MG63 (cell line): ENCODE results near the gene DAB2. TPM values are rescaled to one million over a fixed set of nuclear protein-coding genes. Genes with fewer than 3 reads are reported as not detected.
"Not testable (repeated sequence)": the region's sequence is repeated elsewhere in the genome, so short reads cannot be mapped to it uniquely, and the experiment has no call there.

ENCODE experiments used
- DNase-seq: peaks from one replicate; pipeline ENCODE4 v3.0.0-alpha.2; 2020
- H3K27me3 ChIP-seq: fragments of 250-450 bp; sonication (Bioruptor Pico); 2 replicates; pipeline ENCODE4 v1.5.1; 2020; ENCODE audit warnings: mild to moderate bottlenecking, moderate library complexity
- H3K36me3 ChIP-seq: fragments of 250-450 bp; sonication (Bioruptor Pico); 2 replicates; pipeline ENCODE4 v1.5.1; 2020; ENCODE audit warnings: mild to moderate bottlenecking, moderate library complexity
- H3K4me3 ChIP-seq: fragments of 250-450 bp; sonication (Bioruptor Pico); 2 replicates; pipeline ENCODE4 v1.5.1; 2020; ENCODE audit warnings: mild to moderate bottlenecking, moderate library complexity
- H3K9me3 ChIP-seq: fragments of 250-450 bp; sonication (Bioruptor Pico); 2 replicates; pipeline ENCODE4 v1.5.1; 2020; ENCODE audit warnings: mild to moderate bottlenecking, moderate library complexity
- total RNA-seq: library from RNA; depleted of rRNA; stranded (reverse); fragments of >200 nt; shearing (Covaris generic); gene quantifications from 2 replicates; pipeline ENCODE4 v1.2.3, GENCODE V29; 2014; ENCODE audit warnings: low replicate concordance

DAB2 gene
- total RNA-seq, 1 experiment from 2014 or later, result 49.6 TPM

DNA sequence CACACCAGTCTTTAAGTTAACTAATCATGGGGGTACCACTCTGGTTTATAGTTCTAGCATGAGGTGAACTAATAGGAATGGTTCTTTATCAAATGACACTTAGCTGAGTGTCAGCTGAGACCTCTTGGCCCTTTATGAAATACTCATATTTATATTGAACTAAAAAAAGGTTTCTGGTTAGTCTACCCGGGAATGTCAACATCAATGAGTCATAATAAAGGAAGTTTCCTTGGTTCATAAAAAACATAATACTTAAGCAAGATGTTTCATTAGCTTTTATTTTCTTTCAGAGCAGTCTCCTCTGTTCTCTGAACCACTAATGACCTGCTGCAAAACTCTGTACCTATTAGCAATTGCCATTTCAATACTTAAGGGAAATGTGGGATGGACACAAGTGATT, 13.7 kb downstream of the DAB2 start:
- Histone ChIP-seq H3K36me3 (peaks cover 76% of the 10 kb centered on the region), H3K27me3 (no peaks in the 10 kb centered on the region), H3K9me3 (no peaks in the 10 kb centered on the region), H3K4me3 (no peak overlapping the region)
- DNase-seq, result no peak

DNA sequence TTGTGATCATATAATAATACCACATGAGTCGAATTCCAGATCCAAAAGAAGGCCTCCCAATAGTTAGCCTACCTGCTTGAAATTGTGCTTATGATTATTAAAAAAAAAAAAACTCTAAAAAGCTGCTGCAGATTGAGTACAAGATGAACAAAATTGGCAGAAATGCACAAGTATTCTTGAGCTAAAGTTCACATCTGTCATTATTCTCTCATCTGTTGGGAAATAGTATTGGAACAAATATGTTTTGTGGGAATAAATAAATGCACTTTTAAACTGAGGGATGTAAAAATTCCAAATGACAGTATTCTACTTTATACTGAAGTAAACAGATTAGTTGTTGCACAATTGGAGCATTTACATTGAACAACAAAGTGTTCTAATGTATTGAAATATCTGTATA, 15.7 kb downstream of the DAB2 start:
- no peaks in the 10 kb centered on the region for H3K9me3 ChIP-seq
- peaks cover 71% of the 10 kb centered on the region for H3K36me3 ChIP-seq
- DNase-seq, result no peak
- no peaks in the 10 kb centered on the region for H3K27me3 ChIP-seq
- no peak overlapping the region for H3K4me3 ChIP-seq

DNA sequence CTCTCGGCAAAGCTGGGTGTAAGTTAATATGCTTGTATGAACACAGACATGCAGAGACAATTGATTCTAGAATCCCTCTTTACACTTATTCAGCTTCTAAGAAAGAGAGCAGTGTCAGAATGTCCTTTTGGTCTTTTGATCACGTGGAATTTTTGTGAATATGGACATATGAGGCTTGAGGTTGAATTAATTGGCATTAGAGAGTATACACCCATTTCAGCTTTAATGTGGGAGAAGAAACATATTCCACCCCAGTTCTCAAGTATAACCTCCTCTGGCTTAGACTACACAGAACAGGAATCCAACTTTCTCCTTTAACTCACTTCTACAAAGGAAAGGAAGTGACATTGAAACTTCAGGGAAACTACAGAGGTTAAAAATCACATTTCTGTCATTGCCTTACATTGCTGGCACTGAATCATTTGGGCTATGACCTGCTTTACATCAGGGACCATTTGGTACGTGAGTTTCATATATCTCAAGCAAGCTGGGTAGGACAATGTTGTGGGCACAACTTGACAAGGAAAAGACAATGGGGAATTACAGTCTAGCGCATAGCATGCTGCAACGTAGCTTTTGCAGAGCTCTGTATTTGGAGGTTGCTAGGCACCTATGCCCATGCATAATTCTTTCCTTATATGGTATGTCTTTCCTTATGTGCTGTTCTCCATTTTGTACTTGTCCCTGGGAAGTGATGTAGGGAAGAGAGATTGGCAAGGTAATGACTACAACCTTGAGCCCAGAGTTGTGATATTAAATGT, 19.5 kb downstream of the DAB2 start:
- Histone ChIP-seq H3K36me3 (peaks cover 85% of the 10 kb centered on the region), H3K4me3 (no peak overlapping the region), H3K9me3 (no peaks in the 10 kb centered on the region), H3K27me3 (no peaks in the 10 kb centered on the region)
- DNase-seq, result no peak

DNA sequence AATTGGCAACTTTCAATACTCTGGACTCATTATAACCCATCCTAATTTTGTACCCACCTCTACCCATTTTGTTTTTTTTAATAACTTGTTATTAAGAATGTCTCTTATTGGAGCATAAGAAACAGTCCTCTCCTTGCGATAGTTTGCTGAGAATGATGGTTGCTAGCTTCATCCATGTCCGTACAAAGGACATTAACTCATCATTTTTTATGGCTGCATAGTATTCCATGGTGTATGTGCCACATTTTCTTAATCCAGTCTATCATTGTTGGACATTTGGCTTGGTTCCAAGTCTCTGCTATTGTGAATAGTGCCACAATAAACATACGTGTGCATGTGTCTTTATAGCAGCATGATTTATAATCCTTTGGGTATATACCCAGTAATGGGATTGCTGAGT, 21.0 kb downstream of the DAB2 start:
- not testable (repeated sequence) for H3K9me3 ChIP-seq, H3K27me3 ChIP-seq, DNase-seq, H3K4me3 ChIP-seq
- H3K36me3 ChIP-seq, result peaks cover 76% of the 10 kb centered on the region

DNA sequence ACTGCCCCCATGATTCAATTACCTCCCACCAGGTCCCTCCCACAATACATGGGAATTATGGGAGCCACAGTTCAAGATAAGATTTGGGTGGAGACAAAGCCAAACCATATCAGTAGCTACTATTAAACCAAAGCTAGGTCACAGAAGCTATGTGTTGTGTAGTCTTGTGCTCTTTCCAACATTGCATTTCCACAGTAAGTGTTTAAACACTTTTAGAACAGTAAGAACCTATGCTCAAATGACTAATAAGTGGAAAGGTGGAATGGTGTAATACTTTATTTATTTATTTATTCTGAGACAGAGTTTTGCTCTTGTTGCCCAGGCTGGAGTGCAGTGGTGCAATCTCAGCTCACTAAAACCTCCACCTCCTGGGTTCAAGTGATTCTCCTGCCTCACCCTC, 22.6 kb downstream of the DAB2 start:
- peaks cover 76% of the 10 kb centered on the region for H3K36me3 ChIP-seq
- not testable (repeated sequence) for H3K4me3 ChIP-seq, H3K27me3 ChIP-seq, DNase-seq, H3K9me3 ChIP-seq

DNA sequence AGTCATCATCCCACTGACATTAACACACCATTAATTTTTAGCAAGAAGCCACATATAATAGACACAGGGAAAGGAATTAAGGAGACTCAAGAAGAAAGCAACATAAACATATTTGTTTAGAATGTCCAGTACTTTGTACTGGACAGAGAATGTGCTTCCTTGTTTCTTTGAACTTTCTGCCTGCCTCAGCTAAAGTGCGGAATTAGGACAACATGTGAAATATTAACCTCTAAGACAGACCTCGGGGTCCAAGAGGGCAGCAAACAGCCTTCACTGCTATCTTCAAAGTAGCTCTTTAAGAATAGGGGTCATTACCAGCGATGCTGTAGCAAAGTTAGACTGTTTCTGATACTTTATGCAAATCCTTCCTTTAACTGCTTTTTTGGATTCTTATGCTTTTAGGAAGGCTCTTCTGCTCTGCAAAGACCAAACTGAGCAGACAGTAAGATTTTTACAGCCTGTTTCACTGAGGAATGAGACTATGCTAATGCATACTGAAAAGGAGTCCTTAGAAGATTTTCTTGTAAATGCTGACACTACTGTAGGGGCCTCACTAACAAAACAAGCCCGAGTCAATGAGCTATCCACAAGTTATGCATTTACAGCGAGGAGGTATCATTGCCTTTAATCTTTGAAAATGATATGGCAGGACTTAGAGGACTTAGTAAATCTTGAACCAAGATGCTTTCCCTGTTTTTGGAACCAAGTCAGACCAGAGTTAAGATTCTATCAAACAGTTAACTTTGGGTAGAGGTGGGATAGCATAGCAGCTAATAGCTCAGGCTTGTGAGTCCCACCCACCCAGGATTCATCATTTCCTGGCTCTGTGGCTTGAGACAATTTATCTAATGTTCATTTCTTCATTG, 23.8 kb downstream of the DAB2 start:
- H3K36me3 ChIP-seq, result peaks cover 77% of the 10 kb centered on the region
- H3K9me3 ChIP-seq, result no peaks in the 10 kb centered on the region
- H3K27me3 ChIP-seq, result no peaks in the 10 kb centered on the region
- DNase-seq, result no peak
- H3K4me3 ChIP-seq, result no peak overlapping the region

DNA sequence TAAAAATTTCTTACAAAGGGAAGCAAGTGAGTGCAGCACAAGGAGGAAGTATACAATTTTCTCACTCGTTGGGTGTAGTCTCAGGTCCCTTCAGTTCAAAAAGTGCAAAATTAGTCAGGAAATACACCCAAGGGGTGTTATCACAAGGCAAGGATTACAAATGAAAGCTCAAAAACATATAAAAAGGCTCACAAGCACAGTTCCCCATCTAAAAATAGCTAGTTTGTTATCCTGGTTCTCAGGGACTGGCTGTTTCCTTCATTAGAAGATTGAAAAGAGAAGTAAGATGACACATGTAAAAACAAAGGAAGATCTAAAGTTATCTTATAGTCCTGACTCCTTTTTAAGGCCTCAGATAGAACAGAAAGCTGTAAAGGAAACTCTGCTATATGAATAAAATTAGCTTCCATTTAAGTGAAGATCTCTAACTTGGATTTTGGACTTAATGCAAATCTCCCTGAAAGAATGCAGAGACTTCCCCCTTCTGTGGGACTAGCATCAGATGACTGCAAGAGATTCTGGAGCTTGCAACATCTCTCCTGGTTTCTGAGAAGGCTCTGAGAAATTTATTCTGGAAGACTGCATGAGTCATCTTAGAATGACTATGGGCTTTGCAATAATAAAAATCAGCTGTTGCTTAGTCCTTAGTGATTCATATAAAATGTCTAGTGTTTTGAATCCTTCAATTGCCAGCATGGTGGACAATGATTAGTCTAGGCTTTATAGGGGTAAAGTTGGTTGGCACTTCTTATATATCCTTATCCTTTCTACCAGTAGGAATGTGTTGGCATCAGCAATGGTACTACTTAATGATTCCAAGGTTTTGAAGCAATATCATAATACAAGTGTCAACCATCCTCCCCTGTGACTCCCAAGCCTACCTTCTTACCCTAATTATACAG, 25.4 kb downstream of the DAB2 start:
- Histone ChIP-seq H3K36me3 (peaks cover 75% of the 10 kb centered on the region), H3K4me3 (no peak overlapping the region), H3K9me3 (no peaks in the 10 kb centered on the region), H3K27me3 (no peaks in the 10 kb centered on the region)
- DNase-seq, result peak; percentile 50

DNA sequence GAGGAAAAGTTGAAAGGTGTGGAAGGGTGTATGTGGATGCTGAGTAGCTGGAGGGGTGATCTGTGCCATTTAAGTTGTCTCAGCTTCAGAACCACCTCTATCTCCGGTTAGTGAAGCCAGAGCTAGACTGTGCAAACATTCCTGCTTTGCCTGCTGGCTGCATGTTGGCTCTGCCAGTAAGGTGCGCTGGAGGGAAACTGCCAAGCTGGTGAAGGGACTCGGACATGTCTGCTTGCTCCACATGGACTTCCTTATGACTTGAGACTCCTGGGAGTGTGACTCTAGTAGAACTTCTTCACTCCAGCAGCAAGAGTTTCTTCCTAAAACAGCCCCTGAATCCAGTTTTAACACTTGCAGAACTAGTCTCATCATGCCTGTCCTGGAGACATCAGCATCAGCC, 27.9 kb downstream of the DAB2 start:
- no peak overlapping the region for H3K4me3 ChIP-seq
- H3K27me3 ChIP-seq, result no peaks in the 10 kb centered on the region
- no peaks in the 10 kb centered on the region for H3K9me3 ChIP-seq
- no peak for DNase-seq
- H3K36me3 ChIP-seq, result peaks cover 78% of the 10 kb centered on the region

DNA sequence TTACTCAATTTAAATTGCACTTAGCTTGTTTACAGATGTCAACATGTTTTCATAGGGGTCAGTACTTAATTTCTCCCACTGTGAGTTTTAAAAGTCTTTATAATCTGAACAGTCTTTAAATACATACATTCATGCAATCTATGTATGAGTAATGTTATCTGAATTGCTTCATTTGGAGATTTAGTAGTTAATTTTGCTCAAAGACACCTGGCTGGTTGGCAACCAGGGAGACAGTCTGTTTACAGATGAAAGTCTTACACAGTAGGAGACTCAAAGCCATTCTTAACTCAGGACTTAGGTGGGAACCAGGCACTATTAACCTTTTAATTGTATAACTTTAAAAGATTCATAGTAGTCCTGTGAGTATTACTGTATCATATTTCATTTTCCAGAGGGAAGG, 29.3 kb downstream of the DAB2 start:
- DNase-seq, result no peak
- Histone ChIP-seq H3K36me3 (peaks cover 80% of the 10 kb centered on the region), H3K9me3 (no peaks in the 10 kb centered on the region), H3K4me3 (no peak overlapping the region), H3K27me3 (no peaks in the 10 kb centered on the region)

DNA sequence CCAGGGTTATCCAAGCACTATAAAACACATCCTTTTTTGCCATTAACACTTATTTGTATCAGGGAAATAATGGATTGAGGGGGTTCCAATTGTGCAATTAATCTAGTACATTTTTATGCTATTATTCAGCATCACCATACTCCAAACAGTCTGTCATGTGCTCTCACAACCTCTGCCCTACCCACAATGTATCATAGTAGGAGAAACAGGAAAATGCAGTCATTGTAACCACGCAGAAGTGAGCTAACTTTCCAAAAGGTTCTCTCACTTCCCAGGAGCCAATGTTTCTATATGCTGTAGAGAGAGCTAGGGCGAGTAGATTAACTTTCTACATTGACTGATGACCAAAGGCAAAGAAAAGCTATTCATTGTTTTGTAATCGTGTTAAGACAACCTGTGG, 29.8 kb downstream of the DAB2 start:
- Histone ChIP-seq H3K27me3 (no peaks in the 10 kb centered on the region), H3K36me3 (peaks cover 84% of the 10 kb centered on the region), H3K4me3 (no peak overlapping the region), H3K9me3 (no peaks in the 10 kb centered on the region)
- no peak for DNase-seq

DNA sequence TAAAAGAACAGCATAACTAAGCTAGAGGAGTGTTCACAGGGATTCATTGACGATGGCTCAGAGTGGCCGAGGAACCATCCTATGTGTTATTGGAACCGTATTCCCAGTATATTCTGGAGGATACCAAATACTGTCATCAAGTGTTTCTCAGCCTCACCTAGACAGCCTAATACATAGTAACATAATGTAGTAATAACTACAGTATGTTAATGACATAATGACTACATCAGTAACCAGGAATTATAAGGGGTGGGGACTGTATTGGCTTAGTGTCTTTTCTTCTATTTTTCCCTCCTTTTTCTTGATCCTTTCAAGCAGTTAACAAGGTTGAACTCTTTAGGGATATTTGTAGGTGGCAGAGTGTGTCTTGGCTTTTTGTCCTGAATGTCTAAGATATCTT, 33.8 kb downstream of the DAB2 start:
- peaks cover 95% of the 10 kb centered on the region for H3K36me3 ChIP-seq
- DNase-seq, result no peak
- H3K4me3 ChIP-seq, result no peak overlapping the region
- no peaks in the 10 kb centered on the region for H3K27me3 ChIP-seq
- no peaks in the 10 kb centered on the region for H3K9me3 ChIP-seq

DNA sequence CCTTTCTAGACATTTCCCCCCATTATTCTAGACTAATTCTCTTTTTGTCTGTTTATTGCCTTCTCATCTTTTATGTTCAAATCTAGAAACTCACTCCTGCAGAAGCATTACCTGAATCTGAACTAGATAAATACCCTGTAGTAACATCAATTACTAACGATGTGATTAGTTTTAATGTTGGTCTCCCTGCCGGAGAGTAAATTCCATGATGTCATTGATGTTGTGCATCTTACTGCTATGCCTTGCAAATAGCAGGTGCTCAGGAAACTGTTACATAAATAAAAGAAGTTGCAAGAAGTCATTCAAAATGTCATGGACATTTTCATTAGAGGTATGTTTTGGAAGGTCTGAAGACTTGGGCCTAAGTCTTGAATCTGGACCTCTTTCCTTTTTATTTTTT, 37.5 kb downstream of the DAB2 start:
- no peaks in the 10 kb centered on the region for H3K9me3 ChIP-seq
- H3K4me3 ChIP-seq, result no peak overlapping the region
- H3K36me3 ChIP-seq, result peaks cover 95% of the 10 kb centered on the region
- DNase-seq, result no peak
- no peaks in the 10 kb centered on the region for H3K27me3 ChIP-seq

DNA sequence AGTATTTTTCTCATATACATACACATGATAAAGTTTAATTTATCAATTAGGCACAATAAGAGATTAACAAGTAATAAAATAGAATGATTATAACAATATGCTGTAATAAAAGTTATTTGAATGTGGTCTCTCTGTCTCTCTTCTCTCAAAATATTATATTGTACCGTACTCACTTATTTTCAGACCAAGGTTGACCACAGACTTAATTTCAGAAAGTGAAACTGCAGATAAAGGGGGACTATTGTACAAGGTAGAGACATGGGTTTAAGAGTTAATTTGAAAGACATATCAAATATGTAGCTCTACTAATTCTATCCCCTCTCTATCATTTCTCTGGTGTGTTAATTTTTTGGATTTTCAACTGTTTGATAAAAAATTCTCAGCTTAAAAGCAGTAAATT, 40.5 kb downstream of the DAB2 start:
- Histone ChIP-seq H3K4me3 (no peak overlapping the region), H3K27me3 (no peaks in the 10 kb centered on the region), H3K9me3 (no peaks in the 10 kb centered on the region), H3K36me3 (peaks cover 98% of the 10 kb centered on the region)
- no peak for DNase-seq

DNA sequence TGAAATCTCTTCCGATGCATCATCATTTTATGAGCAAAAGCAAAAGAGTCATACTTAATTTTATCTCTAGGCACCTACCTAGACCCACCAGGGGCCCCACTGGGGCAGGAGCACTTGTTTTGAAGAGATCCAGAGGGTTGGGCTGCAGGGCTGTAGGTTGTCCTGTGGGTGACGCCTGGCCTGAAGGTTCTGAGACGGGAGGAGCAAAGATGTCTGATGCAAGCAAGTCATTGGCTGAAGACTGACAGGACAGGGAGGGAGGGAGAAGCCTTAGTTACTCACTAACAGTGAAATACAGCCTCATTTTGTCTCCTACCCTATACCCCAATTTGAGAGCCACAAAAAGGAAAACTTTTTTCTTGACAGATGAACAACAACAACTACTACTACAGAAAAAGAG, 43.4 kb downstream of the DAB2 start:
- Histone ChIP-seq H3K4me3 (no peak overlapping the region), H3K27me3 (no peaks in the 10 kb centered on the region), H3K9me3 (no peaks in the 10 kb centered on the region), H3K36me3 (peaks cover 96% of the 10 kb centered on the region)
- DNase-seq, result no peak

DNA sequence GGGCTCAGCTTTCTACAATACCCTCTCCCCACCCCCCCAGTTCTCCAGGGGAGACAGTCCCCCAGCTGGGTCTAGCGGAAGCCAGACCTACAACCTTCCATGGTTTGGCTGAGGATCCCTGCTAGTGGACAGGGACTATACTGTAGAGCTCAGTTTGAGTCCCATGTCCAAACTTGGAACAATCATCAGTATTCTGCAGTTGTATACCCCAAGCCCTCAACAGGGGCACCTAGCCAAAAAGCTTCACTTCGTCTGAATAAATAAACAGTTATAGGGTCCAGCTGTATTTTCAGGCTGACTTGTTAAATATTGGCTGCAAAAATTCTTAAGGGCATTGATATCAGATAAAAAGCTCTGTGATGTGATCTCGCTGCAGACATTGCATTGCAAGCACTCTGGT, 45.1 kb downstream of the DAB2 start:
- DNase-seq, result no peak
- Histone ChIP-seq H3K36me3 (peaks cover 98% of the 10 kb centered on the region), H3K4me3 (no peak overlapping the region)

DNA sequence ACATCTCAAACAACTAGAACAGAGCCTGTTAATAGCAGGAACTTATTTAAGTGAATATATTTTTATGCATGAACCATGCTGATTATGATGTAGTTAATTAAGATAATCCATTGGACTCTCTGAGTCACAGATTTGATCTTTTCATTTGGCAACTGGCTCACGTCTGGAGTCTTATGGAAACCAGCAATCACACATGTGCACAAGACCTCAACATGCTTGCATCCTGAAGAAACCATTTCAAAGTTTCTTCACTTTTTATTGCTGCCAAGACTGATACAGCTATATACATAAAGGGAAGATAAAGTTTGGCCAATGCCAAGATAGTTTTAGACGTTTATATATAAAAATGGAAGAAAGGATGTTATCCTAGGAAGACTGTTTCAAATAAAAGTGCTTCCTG, 47.2 kb downstream of the DAB2 start:
- H3K4me3 ChIP-seq, result no peak overlapping the region
- H3K27me3 ChIP-seq, result no peaks in the 10 kb centered on the region
- H3K36me3 ChIP-seq, result peaks cover 98% of the 10 kb centered on the region
- DNase-seq, result no peak
- no peaks in the 10 kb centered on the region for H3K9me3 ChIP-seq

More for the DNA sequence above, 45.1 kb downstream of the DAB2 start:
- Histone ChIP-seq H3K27me3 (no peaks in the 10 kb centered on the region), H3K9me3 (no peaks in the 10 kb centered on the region)

DNA sequence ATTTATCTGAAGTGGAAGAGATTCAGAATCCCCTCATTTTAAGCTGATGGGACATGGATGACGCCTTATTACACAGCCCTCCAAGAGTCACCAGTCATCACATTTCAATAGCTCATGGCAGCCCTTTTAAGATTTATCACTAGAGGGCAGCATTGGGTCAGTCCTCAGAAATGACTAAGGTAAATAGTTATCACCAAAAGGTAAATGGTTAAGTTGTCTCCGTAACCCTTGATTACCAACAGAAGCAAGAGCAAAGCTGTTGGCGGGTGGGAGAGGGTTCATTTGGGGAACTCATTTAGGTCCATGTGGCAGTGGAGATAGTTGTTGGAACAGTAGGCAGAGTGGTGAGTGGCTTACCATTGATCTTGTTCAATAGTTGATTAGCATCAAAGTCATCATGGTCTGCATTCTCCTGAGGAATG, 48.5 kb downstream of the DAB2 start:
- Histone ChIP-seq H3K9me3 (no peaks in the 10 kb centered on the region), H3K36me3 (peaks cover 98% of the 10 kb centered on the region), H3K4me3 (no peak overlapping the region), H3K27me3 (no peaks in the 10 kb centered on the region)
- DNase-seq, result no peak
